ENCODE measurements around the gene MEGF9. TPM values are rescaled to one million over a fixed set of nuclear protein-coding genes. Genes with fewer than 3 reads are reported as not detected.

Gene MEGF9
- total RNA-seq, 5 donors from 2014 or later (not counting 1 experiment from before 2014, with no cell fraction given) = 10.4 to 15.5 (median 11.3) TPM

- Mint-ChIP-seq H3K27ac (peak overlapping the region; percentile 84 to 91), H3K9me3 (no peaks in the 10 kb centered on the region), H3K36me3 (peaks cover 9% of the 10 kb centered on the region), H3K4me1 (peaks cover 45 to 65% (median 60%) of the 10 kb centered on the region in 3 donors), H3K27me3 (no peaks in the 10 kb centered on the region), H3K4me3 (peak overlapping the region; percentile 91 to 96 (median 92))
- DNase-seq (no peak), ATAC-seq (replicated peaks in 1 of 4) (peak in 1 of 4 experiments; percentile 46)
- Histone ChIP-seq H3K27ac (ENCODE audit: low read length) (peak overlapping the region; percentile 67), H3K9me3 (no peaks in the 10 kb centered on the region), H3K4me1 (ENCODE audit: control insufficient read depth in 1 of 2, extremely low read depth in 1 of 2, insufficient read depth in 2 of 2, low read length in 2 of 2) (peaks cover 8 to 26% of the 10 kb centered on the region in 2 experiments), H3K27me3 (replicated peaks in 1 of 2; ENCODE audit: control insufficient read depth in 2 of 2, extremely low read depth in 1 of 2, insufficient read depth in 2 of 2, low read length in 1 of 2) (no peaks in the 10 kb centered on the region), H3K4me3 (ENCODE audit: control insufficient read depth in 1 of 2, extremely low read depth in 1 of 2, low read length in 1 of 2) (peak overlapping the region; percentile 92 to 93), H3K36me3 (ENCODE audit: control insufficient read depth in 2 of 2, extremely low read depth in 1 of 2, insufficient read depth in 1 of 2, low read length in 1 of 2) (no peaks in the 10 kb centered on the region)
- 4% methylated on average over 28 of the region's 31 CpGs for WGBS (ENCODE audit: insufficient coverage)
- ChIA-PET CTCF (interaction anchor here in 1 of 2 donors (0.6 kb wide), 1 partner anchor 1514 kb away, joined by 3 read pairs; no protein-coding TSS in a partner anchor), POLR2A (no interaction called here)
These were observed 134.9 kb downstream of the MEGF9 start for GRCh38 chr9:120579139-120580050.

- H3K36me3 ChIP-seq (ENCODE audit: control insufficient read depth in 2 of 2, extremely low read depth in 1 of 2, insufficient read depth in 1 of 2, low read length in 1 of 2) = peaks cover 3 to 27% of the 10 kb centered on the region in 2 donors
- WGBS (ENCODE audit: insufficient coverage) = no CpG with 5 or more reads among the region's 2 CpGs
- Mint-ChIP-seq H3K4me1 (peaks cover 42 to 51% (median 46%) of the 10 kb centered on the region in 3 donors), H3K4me3 (no peak overlapping the region), H3K36me3 (peaks cover 26% of the 10 kb centered on the region), H3K27me3 (no peaks in the 10 kb centered on the region), H3K9me3 (no peaks in the 10 kb centered on the region), H3K27ac (no peak overlapping the region)
- H3K4me3 ChIP-seq (ENCODE audit: control insufficient read depth in 1 of 2, extremely low read depth in 1 of 2, low read length in 1 of 2) = no peak overlapping the region
- ATAC-seq (replicated peaks in 1 of 4) = no peak
- no peak overlapping the region for H3K27ac ChIP-seq (ENCODE audit: low read length)
- no peaks in the 10 kb centered on the region for H3K9me3 ChIP-seq
- POLR2A ChIA-PET = no interaction called here
- CTCF ChIA-PET = no interaction called here
- H3K4me1 ChIP-seq (ENCODE audit: control insufficient read depth in 1 of 2, extremely low read depth in 1 of 2, insufficient read depth in 2 of 2, low read length in 2 of 2) = peaks cover 8 to 16% of the 10 kb centered on the region in 2 experiments
- H3K27me3 ChIP-seq (replicated peaks in 1 of 2; ENCODE audit: control insufficient read depth in 2 of 2, extremely low read depth in 1 of 2, insufficient read depth in 2 of 2, low read length in 1 of 2) = no peaks in the 10 kb centered on the region
- DNase-seq = no peak
These were observed 139.8 kb downstream of the MEGF9 start for GRCh38 chr9:120574473-120574872.

DNA sequence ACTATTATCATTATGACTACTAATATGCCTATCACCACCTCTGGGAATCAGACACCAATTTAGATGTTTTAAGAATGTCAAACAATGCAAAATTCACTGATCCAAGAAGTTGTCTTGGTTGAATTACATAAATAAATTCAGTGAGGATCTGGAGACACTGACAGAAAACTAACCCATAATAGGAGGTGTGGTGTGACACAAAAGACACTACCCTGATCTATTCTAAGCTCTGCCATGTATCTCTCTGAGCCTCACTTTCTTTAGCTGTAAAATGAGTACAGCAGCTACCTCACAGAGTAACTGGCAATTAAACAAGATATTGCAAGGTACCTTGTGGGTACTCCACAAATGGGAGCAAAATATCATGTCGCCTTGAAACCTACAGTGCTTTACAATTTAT is 141.8 kb downstream of the MEGF9 start:
- no peak overlapping the region for H3K4me3 Mint-ChIP-seq
- H3K4me1 ChIP-seq (ENCODE audit: control insufficient read depth in 1 of 2, extremely low read depth in 1 of 2, insufficient read depth in 2 of 2, low read length in 2 of 2) = no peaks in the 10 kb centered on the region
- H3K27ac ChIP-seq (ENCODE audit: low read length) = no peak overlapping the region
- H3K9me3 ChIP-seq = no peaks in the 10 kb centered on the region
- DNase-seq = no peak
- H3K9me3 Mint-ChIP-seq = no peaks in the 10 kb centered on the region
- no peak overlapping the region for H3K27ac Mint-ChIP-seq
- peaks cover 29 to 43% (median 30%) of the 10 kb centered on the region in 3 donors for H3K4me1 Mint-ChIP-seq
- no peak overlapping the region for H3K4me3 ChIP-seq (ENCODE audit: control insufficient read depth in 1 of 2, extremely low read depth in 1 of 2, low read length in 1 of 2)
- POLR2A ChIA-PET = no interaction called here
- H3K36me3 ChIP-seq (ENCODE audit: control insufficient read depth in 2 of 2, extremely low read depth in 1 of 2, insufficient read depth in 1 of 2, low read length in 1 of 2) = peaks cover 12 to 47% of the 10 kb centered on the region in 2 donors
- CTCF ChIA-PET = no interaction called here
- no peaks in the 10 kb centered on the region for H3K27me3 Mint-ChIP-seq
- no peak for ATAC-seq (replicated peaks in 1 of 4)
- H3K36me3 Mint-ChIP-seq = peaks cover 41% of the 10 kb centered on the region
- H3K27me3 ChIP-seq (replicated peaks in 1 of 2; ENCODE audit: control insufficient read depth in 2 of 2, extremely low read depth in 1 of 2, insufficient read depth in 2 of 2, low read length in 1 of 2) = no peaks in the 10 kb centered on the region
- no CpG with 5 or more reads among the region's 1 CpG for WGBS (ENCODE audit: insufficient coverage)

GRCh38 chr9:120571443-120572257 is 142.6 kb downstream of the MEGF9 start:
- H3K4me3 Mint-ChIP-seq = no peak overlapping the region

DNA sequence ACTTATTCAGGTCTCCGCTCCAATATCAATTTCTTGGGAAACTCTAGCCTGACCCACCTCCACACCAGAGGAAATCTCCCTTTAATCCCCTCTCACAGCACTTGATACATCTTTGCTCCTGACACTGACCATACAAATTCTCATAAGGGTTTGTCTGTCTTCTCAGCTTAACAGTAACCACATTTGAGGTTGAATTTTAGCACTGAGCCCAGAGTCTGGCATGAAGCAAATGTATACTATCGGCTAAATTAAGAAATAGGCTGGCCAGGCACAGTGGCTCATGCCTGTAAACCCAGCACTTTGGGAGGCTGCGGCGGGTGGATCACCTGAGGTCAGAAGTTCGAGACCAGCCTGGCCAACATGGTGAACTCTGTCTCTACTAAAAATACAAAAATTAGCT is 144.0 kb downstream of the MEGF9 start:
- no peak for ATAC-seq (replicated peaks in 1 of 4)
- Histone ChIP-seq H3K9me3 (no peaks in the 10 kb centered on the region), H3K4me1 (ENCODE audit: control insufficient read depth in 1 of 2, extremely low read depth in 1 of 2, insufficient read depth in 2 of 2, low read length in 2 of 2) (no peaks in the 10 kb centered on the region), H3K27ac (ENCODE audit: low read length) (no peak overlapping the region), H3K4me3 (ENCODE audit: control insufficient read depth in 1 of 2, extremely low read depth in 1 of 2, low read length in 1 of 2) (no peak overlapping the region), H3K27me3 (replicated peaks in 1 of 2; ENCODE audit: control insufficient read depth in 2 of 2, extremely low read depth in 1 of 2, insufficient read depth in 2 of 2, low read length in 1 of 2) (no peaks in the 10 kb centered on the region), H3K36me3 (ENCODE audit: control insufficient read depth in 2 of 2, extremely low read depth in 1 of 2, insufficient read depth in 1 of 2, low read length in 1 of 2) (peaks cover 12 to 59% of the 10 kb centered on the region in 2 donors)
- WGBS (ENCODE audit: insufficient coverage) = 96% methylated on average over 4 of the region's 5 CpGs
- ChIA-PET CTCF (no interaction called here), POLR2A (no interaction called here)
- no peak for DNase-seq
- Mint-ChIP-seq H3K36me3 (peaks cover 52% of the 10 kb centered on the region), H3K27me3 (no peaks in the 10 kb centered on the region), H3K27ac (peak overlapping the region in 1 of 2 donors; percentile 30), H3K4me1 (peaks cover 11 to 34% (median 15%) of the 10 kb centered on the region in 3 donors), H3K9me3 (no peaks in the 10 kb centered on the region), H3K4me3 (no peak overlapping the region)

More at GRCh38 chr9:120571443-120572257, 142.6 kb downstream of the MEGF9 start:
- DNase-seq = no peak
- no peaks in the 10 kb centered on the region for H3K4me1 ChIP-seq (ENCODE audit: control insufficient read depth in 1 of 2, extremely low read depth in 1 of 2, insufficient read depth in 2 of 2, low read length in 2 of 2)
- peaks cover 21 to 35% (median 22%) of the 10 kb centered on the region in 3 donors for H3K4me1 Mint-ChIP-seq
- H3K36me3 Mint-ChIP-seq = peaks cover 47% of the 10 kb centered on the region
- H3K36me3 ChIP-seq (ENCODE audit: control insufficient read depth in 2 of 2, extremely low read depth in 1 of 2, insufficient read depth in 1 of 2, low read length in 1 of 2) = peaks cover 12 to 53% of the 10 kb centered on the region in 2 donors
- H3K27me3 ChIP-seq (replicated peaks in 1 of 2; ENCODE audit: control insufficient read depth in 2 of 2, extremely low read depth in 1 of 2, insufficient read depth in 2 of 2, low read length in 1 of 2) = no peaks in the 10 kb centered on the region
- no peak overlapping the region for H3K27ac ChIP-seq (ENCODE audit: low read length)
- H3K9me3 ChIP-seq = no peaks in the 10 kb centered on the region
- ATAC-seq (replicated peaks in 1 of 4) = no peak
- no peaks in the 10 kb centered on the region for H3K27me3 Mint-ChIP-seq
- CTCF ChIA-PET = no interaction called here
- 100% methylated on average over 6 of the region's 11 CpGs for WGBS (ENCODE audit: insufficient coverage)
- no peak overlapping the region for H3K4me3 ChIP-seq (ENCODE audit: control insufficient read depth in 1 of 2, extremely low read depth in 1 of 2, low read length in 1 of 2)
- H3K9me3 Mint-ChIP-seq = no peaks in the 10 kb centered on the region
- no peak overlapping the region for H3K27ac Mint-ChIP-seq
- POLR2A ChIA-PET = no interaction called here

DNA sequence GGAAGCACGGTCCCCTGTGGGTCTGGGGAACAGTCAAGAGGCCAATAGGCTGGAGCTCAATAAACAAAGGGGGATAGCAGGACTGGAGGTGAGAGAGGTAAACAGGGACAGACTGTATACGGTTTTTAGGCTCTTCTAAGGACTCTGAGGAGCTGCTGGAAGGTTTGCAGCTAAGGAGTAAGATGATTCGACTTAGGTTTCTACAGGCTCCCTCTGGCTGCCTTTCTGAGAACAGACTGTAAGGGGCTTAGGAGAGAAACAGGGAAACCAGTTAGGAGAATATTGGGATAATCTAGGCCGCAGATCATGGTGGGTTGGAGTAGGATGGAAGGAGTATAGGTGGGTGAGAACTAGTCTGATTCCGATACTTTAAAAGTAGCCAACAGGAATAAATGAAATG is 144.7 kb downstream of the MEGF9 start:
- ATAC-seq (replicated peaks in 1 of 4) (no peak), DNase-seq (no peak)
- Histone ChIP-seq H3K9me3 (no peaks in the 10 kb centered on the region), H3K4me1 (ENCODE audit: control insufficient read depth in 1 of 2, extremely low read depth in 1 of 2, insufficient read depth in 2 of 2, low read length in 2 of 2) (no peaks in the 10 kb centered on the region), H3K27me3 (replicated peaks in 1 of 2; ENCODE audit: control insufficient read depth in 2 of 2, extremely low read depth in 1 of 2, insufficient read depth in 2 of 2, low read length in 1 of 2) (no peaks in the 10 kb centered on the region), H3K27ac (ENCODE audit: low read length) (no peak overlapping the region), H3K4me3 (ENCODE audit: control insufficient read depth in 1 of 2, extremely low read depth in 1 of 2, low read length in 1 of 2) (no peak overlapping the region), H3K36me3 (ENCODE audit: control insufficient read depth in 2 of 2, extremely low read depth in 1 of 2, insufficient read depth in 1 of 2, low read length in 1 of 2) (peaks cover 12 to 66% of the 10 kb centered on the region in 2 donors)
- ChIA-PET POLR2A (no interaction called here), CTCF (no interaction called here)
- no peaks in the 10 kb centered on the region for H3K9me3 Mint-ChIP-seq
- 97% methylated on average over 5 of the region's 5 CpGs for WGBS (ENCODE audit: insufficient coverage)
- peaks cover 9 to 33% (median 19%) of the 10 kb centered on the region in 3 donors for H3K4me1 Mint-ChIP-seq
- no peak overlapping the region for H3K4me3 Mint-ChIP-seq
- no peak overlapping the region for H3K27ac Mint-ChIP-seq
- H3K36me3 Mint-ChIP-seq = peaks cover 59% of the 10 kb centered on the region
- H3K27me3 Mint-ChIP-seq = no peaks in the 10 kb centered on the region
